Posterior cingulate gyrus (tissue), 11 donors: Measurements from ENCODE around the gene KLHL14.

Experiments
- DNase-seq, 10 donors: peaks; one replicate each; pipeline versions ENCODE4 v3.0.0 to v3.0.0-alpha.2; 2020 to 2021; ENCODE audit warnings: mixed read lengths in 3 of 10
- intact Hi-C: fragments of 100-400 bp; cut with DNase I; formaldehyde crosslinking; loops from one replicate; pipeline ENCODE4 v1.15.1; 2023

KLHL14 gene

GRCh38 chr18:32724071-32724749 lies 48.6 kb downstream of the KLHL14 start:
- DNase-seq = no peak
- intact Hi-C loops = no loop called here

DNA sequence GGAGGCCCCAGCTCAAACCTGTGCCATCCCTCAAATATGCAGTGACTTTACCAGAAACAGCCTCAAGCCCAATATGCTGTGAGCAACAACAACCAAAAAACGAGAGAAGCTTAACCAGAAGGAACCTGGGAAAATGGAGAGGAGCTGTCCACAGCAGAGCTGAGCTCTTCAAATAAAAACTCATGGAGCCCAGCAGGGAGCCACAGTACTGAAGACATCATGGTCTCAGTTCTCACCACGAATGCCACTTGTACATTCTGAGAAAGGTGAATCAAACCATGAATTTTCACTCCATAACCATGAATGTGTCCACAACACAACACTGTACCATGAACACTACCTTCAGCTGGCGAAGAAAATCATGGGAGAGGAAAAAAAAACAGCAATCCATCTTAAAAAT lies 50.5 kb downstream of the KLHL14 start:
- DNase-seq = no peak
- intact Hi-C loops = no loop called here

DNA sequence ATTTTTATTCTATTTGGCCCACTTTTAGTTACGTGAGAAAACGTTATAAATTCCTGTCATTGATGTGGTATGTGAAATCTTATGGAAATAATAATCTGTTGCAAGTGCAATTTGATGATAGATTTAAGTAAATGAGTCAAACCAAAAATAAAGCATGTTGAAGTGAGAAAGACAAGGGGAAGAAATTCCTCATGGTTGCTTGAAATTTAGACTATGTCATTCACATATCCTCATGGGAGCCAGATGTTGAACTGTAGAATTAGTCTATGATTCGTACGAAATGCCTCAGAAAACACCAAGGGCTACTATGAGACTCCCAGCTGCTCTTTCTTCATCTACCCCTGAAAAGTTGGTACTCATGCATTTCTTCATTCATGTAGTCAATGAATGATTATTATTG lies 55.7 kb downstream of the KLHL14 start:
- DNase-seq = no peak
- intact Hi-C loops = no loop called here

GRCh38 chr18:32714571-32715148 lies 58.2 kb downstream of the KLHL14 start:
- intact Hi-C loops = loop anchor here (5.0 kb wide), 1 partner anchor 488 kb away; no protein-coding TSS in a partner anchor
- DNase-seq = peak in 4 of 10 donors; percentile 15 to 55 (median 24)

DNA sequence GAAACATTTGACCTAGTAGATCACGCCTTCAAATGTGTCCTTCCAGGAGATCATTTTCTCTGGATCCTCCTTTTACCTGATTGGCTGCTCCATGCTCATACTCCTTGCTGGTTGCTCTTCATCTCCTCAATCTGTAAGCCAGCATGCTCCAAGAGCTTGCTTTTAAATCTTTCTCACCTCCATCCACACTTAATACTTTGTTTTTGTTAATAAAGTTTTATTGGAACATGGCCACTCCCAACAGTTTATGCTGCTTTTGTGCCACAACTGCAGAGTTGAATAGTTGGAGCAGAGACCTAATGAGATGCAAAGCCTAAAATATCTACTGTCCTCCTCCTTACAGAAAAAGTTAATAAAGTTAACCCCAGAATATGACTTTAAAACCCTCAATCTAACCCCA lies 60.0 kb downstream of the KLHL14 start:
- intact Hi-C loops = loop anchor here (5.0 kb wide), 1 partner anchor 489 kb away; no protein-coding TSS in a partner anchor
- DNase-seq = no peak

- intact Hi-C loops = loop anchor here (5.0 kb wide), 1 partner anchor 490 kb away; no protein-coding TSS in a partner anchor
- no peak for DNase-seq
These were observed 61.0 kb downstream of the KLHL14 start for GRCh38 chr18:32711862-32712261.

- intact Hi-C loops = no loop called here
These were observed 65.2 kb downstream of the KLHL14 start for GRCh38 chr18:32707586-32707985.

DNA sequence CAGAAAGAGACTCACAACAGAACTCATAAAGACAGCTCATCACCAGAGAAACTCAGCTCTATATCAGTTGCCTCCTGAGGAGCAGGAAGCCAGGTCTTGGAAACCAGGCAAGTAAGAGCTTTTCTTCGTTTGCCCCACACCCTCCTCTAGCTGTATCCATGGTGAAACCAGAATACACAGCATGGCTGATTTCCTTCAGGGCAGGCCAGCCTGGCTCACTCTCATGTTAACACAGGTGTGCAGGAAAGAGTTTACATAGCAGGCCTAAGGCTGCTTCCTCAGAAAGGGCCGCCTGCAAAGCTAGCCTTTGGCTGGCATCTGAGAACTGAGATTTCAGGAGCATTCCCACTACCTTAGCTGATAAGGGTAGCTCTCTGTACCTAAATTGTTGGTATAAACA lies 65.7 kb downstream of the KLHL14 start:
- intact Hi-C loops = no loop called here
- DNase-seq = no peak

More at GRCh38 chr18:32707586-32707985, 65.2 kb downstream of the KLHL14 start:
- DNase-seq = no peak

DNA sequence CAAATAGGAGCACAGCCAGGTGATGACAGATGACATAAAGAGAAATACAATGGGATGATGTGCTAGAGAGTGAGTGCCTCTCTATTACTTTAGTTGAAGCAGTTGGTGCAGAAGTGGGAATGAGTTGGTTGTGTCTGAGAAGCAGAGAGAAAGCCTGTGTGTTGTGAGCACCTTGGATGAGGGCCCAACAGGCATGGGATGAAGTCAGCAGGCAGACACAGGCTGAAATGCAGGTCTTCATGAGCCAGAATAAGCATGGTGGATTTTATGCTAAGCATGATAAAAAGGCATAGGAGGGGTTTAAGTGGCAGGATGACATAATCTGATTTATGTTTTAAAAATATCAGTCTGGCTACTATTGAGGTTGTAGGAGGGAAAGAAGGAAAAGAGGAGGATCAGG lies 71.5 kb downstream of the KLHL14 start:
- DNase-seq = peak in 3 of 10 donors; percentile 8 to 58 (median 14)
- intact Hi-C loops = no loop called here

DNA sequence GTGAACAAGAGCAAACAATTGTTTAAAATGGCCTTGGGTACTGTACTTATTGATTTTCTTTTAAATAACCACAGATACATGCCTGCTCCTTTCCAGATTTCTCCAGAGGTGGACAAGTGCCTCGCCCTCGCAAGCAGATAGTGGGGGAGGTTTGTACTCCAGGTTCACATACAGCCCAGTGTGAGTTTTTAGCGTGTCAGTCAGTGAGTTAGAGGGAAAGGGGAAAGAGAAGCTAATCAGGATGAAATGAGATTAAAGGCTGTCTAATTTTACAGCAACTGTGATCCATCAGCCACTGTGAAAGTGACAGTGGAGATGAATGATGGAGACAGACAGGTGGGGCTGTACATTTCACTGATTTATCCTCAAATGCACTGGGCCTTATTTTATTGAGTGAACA lies 74.7 kb downstream of the KLHL14 start:
- no peak for DNase-seq
- intact Hi-C loops = no loop called here

DNA sequence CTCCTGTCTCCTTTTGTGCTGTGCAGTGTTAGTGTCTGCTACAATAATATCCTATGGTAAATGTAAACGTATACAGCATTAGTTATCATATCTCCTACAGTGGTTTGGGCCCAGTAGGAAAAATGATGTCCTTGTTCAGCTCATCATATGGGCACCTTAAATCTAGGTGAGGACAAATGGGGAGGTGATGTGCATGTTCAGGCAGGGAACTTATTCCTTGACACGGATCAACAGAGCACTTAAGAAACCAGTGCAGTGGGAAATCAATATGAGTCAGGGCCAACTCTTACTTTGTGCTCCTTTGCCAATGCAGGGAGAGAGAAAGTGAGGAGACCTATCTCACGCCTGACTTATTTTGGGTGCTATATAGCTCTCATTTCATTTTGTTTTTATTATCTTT lies 76.4 kb downstream of the KLHL14 start:
- intact Hi-C loops = no loop called here
- DNase-seq = no peak

DNA sequence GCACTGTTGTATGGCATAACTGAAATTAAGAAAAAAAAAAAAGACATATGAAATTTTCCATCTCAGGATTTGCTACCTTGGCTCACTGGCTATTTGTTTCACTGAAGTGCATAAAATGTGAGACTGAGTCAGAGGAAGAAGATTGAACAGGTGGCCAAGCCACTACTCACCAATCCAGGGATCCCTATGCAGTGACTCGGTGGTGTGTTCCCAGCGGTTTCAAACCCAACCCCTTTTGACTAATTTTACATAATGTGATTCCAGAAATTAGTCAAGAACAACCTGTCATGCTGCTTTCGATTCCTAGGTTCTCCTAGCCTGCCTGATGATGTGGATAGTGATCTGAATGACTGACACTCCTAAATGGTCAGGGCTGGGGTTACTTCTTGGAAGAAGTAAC lies 77.3 kb downstream of the KLHL14 start:
- DNase-seq = no peak
- intact Hi-C loops = no loop called here

DNA sequence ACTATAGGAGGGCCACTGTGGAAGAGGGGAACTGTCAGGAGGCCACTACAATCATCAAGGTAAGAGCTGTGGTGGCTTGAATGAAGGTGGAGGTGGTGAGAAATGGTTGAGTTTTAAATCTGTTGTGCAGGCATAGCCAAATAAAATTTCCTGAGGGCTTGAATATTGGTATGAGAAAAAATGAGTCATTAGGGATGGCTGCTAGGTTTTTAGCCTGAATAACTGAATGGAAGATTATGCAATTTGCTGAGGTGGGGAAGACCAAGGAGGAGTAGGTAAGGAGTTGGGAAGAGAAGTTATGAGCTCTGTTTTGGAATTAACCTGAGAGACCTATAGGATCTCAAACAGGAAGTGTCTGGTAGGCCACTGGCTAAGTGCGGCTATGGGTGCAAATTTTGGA lies 84.0 kb downstream of the KLHL14 start:
- intact Hi-C loops = no loop called here
- DNase-seq = no peak

DNA sequence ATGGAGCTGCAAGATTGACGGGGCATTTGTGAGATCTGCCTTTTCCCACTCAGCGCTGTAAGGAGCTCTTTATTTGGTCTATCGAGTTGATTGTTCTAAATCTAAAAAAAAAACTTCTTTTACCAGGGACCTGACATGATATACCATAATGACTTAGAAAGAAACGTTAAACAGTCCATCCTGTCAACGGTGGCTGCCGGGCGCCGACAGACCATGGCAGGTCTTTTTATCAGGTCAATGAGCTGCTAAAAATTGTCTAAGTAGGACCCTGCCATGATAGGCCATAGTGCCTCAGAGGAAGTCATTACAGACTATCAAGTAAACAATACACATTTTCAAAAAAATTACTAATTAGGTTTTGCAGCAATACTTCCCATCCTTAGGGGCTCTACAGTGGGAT lies 87.9 kb downstream of the KLHL14 start:
- DNase-seq = peak in 3 of 10 donors; percentile 40 to 77 (median 62)
- intact Hi-C loops = no loop called here

- intact Hi-C loops = no loop called here
- DNase-seq = no peak
These were observed 88.7 kb downstream of the KLHL14 start for GRCh38 chr18:32684096-32684495.

DNA sequence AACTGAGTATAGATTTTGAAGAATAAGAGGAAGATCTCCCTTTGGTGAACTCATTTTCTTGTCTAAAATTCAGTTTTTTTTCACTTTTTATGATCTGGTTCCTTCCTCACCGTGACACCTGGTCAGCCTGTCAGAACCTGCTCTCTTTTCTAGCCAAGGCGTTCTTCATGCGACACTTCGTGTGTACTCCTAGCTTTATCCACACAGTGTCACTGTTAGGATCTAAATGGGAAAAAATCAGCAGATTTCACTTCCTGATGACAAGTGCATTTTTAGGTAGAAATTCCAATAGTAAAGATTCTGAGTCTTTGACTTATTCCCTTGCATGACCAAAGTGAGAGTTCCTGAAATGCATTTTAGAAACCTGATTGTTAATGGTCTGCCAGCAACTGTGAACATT lies 89.8 kb downstream of the KLHL14 start:
- DNase-seq = no peak
- intact Hi-C loops = no loop called here

DNA sequence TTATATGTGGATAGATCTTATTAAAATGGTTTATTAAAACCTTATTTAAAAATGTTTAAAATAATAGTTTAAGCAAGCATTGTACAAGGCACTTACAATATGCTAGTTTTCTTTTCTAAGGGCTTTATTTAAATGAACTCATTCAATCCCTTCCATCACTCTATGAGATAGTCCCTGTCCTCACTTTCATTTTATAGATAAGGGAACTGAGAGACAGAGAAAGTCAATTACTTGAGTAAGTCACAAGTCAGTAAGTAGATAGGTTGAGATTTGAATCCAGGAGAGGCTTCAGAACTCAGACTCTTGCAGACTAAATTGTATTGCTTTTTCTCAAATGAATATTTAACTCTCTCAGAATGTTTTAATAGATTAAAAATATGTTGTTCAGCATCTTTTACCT lies 95.2 kb downstream of the KLHL14 start:
- intact Hi-C loops = no loop called here
- DNase-seq = no peak

- intact Hi-C loops = no loop called here
- DNase-seq = no peak
These were observed 98.3 kb downstream of the KLHL14 start for GRCh38 chr18:32674491-32674890.

DNA sequence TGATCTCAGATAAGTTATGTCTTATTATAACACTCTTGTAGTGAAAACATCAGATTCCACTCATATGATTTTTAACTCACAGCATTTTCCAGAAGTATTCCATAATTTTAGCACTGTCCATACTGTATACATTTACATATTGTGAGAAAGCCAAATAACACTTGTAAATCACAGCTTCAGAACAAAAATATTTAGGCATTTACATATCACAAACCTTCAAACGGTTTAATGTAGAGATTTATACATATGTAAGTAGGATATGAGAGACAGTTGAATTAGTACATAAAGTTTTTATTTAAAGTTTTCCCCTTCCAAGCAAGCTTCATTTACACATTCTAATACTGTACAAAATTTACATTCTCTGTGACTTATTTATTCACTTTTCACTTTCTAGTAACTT lies 100.4 kb downstream of the KLHL14 start:
- DNase-seq = no peak
- intact Hi-C loops = no loop called here

- DNase-seq = no peak
These were observed 102.1 kb downstream of the KLHL14 start for GRCh38 chr18:32670727-32671126.

DNA sequence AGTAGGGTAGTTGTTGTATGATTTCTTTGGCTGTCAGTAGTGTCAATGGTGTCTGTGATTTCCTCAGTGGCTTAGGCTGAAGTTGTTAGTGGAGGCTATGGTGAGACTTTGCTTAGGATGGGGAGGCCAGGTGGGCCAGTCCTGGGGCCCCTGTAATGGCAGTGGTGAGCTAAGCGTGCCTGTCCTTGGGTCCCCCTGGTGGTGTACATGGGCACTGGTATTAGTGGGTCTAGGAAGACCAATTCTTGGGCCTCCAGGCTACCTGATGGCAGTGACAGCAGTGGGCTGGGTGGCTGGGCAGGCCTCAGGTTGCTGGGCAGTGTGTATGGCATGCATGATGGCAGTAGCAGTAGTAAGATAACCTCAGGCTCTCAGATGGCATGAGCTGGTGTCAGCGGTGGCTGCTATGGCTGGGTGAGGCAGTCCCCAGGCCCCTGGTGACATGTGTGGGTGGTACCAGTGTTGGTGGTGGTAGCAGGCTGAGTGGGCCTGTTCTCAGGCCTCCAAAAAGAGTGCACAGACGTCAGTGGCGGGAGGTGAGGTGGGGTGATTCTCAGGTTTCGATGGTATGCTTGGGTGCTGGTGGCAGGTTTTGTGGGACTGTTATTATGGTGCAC lies 103.2 kb downstream of the KLHL14 start:
- intact Hi-C loops = no loop called here
- DNase-seq = peak in 1 of 10 donors; percentile 29

More at GRCh38 chr18:32670727-32671126, 102.1 kb downstream of the KLHL14 start:
- intact Hi-C loops = no loop called here

- no peak for DNase-seq
- intact Hi-C loops = no loop called here
These were observed 103.9 kb downstream of the KLHL14 start for GRCh38 chr18:32668956-32669355.
